ENCODE data around the gene PDXK. TPM values are rescaled to one million over a fixed set of nuclear protein-coding genes. Genes with fewer than 3 reads are reported as not detected.
"Not testable (repeated sequence)": the region's sequence is repeated elsewhere in the genome, so short reads cannot be mapped to it uniquely, and the experiment has no call there.

Gene PDXK
- total RNA-seq, 6 experiments from 2014 or later: 52.9 to 87.5 (median 58.9) TPM

- peaks cover 0 to 41% (median 14%) of the 10 kb centered on the region in 4 donors for H3K36me3 ChIP-seq
- no peaks in the 10 kb centered on the region for H3K27me3 ChIP-seq
- H3K4me1 ChIP-seq: peaks cover 0 to 9% (median 0%) of the 10 kb centered on the region in 4 donors
- DNase-seq (no peak), ATAC-seq (peak in 2 of 4 donors; percentile 38 to 69)
- intact Hi-C loops (cut with DNase I): no loop called here
- H3K27ac ChIP-seq: no peak overlapping the region
- TF ChIP-seq, protein P1, sequence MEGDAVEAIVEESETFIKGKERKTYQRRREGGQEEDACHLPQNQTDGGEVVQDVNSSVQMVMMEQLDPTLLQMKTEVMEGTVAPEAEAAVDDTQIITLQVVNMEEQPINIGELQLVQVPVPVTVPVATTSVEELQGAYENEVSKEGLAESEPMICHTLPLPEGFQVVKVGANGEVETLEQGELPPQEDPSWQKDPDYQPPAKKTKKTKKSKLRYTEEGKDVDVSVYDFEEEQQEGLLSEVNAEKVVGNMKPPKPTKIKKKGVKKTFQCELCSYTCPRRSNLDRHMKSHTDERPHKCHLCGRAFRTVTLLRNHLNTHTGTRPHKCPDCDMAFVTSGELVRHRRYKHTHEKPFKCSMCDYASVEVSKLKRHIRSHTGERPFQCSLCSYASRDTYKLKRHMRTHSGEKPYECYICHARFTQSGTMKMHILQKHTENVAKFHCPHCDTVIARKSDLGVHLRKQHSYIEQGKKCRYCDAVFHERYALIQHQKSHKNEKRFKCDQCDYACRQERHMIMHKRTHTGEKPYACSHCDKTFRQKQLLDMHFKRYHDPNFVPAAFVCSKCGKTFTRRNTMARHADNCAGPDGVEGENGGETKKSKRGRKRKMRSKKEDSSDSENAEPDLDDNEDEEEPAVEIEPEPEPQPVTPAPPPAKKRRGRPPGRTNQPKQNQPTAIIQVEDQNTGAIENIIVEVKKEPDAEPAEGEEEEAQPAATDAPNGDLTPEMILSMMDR (IDR thresholded peaks at IDR 0.05): no peak
- TF ChIP-seq POLR2A (IDR thresholded peaks at IDR 0.05): no peak
- 41% methylated on average over 10 of the region's 12 CpGs for WGBS (ENCODE audit: insufficient coverage, low coverage, low lambda C conversion rate, missing lambda C conversion rate)
- H3K4me3 ChIP-seq: no peak overlapping the region
- H3K9me3 ChIP-seq: no peaks in the 10 kb centered on the region
Measured at GRCh38 chr21:43679951-43680350, 39.0 kb upstream of the PDXK start.

GRCh38 chr21:43680421-43680820, 38.5 kb upstream of the PDXK start:
- intact Hi-C loops (cut with DNase I); ATAC-seq; H3K4me1 ChIP-seq; H3K9me3 ChIP-seq; H3K27ac ChIP-seq; H3K27me3 ChIP-seq; H3K4me3 ChIP-seq; DNase-seq: not testable (repeated sequence)
- peaks cover 0 to 42% (median 16%) of the 10 kb centered on the region in 4 donors for H3K36me3 ChIP-seq
- WGBS (ENCODE audit: insufficient coverage, low coverage, low lambda C conversion rate, missing lambda C conversion rate): no CpG with 5 or more reads among the region's 6 CpGs

DNA sequence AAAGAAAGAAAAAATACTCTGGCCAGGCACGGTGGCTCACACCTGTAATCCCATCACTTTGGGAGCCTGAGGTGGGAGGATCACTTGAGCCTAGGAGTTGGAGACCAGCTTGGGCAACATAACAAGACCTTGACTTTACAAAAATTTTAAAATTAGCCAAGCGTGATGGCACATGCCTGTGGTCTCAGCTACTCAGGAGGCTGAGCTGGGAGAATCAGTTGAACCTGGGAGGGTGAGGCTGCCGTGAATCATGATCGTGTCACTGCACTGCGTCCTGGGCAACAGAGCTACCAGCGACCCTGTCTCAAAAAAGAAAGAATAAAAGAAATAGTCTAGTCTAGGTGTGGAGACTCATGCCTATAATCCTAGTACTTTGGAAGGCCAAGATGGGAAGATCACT, 37.3 kb upstream of the PDXK start:
- no peak overlapping the region for H3K4me3 ChIP-seq
- no peak for ATAC-seq
- TF ChIP-seq, protein P1 (IDR thresholded peaks at IDR 0.05): no peak
- H3K4me1 ChIP-seq: peaks cover 0 to 9% (median 0%) of the 10 kb centered on the region in 4 donors
- no peak overlapping the region for H3K27ac ChIP-seq
- no peaks in the 10 kb centered on the region for H3K27me3 ChIP-seq
- H3K9me3 ChIP-seq: no peaks in the 10 kb centered on the region
- DNase-seq: no peak
- 100% methylated on average over 6 of the region's 6 CpGs for WGBS (ENCODE audit: insufficient coverage, low coverage, low lambda C conversion rate, missing lambda C conversion rate)
- intact Hi-C loops (cut with DNase I): no loop called here
- H3K36me3 ChIP-seq: peaks cover 0 to 42% (median 18%) of the 10 kb centered on the region in 4 donors

DNA sequence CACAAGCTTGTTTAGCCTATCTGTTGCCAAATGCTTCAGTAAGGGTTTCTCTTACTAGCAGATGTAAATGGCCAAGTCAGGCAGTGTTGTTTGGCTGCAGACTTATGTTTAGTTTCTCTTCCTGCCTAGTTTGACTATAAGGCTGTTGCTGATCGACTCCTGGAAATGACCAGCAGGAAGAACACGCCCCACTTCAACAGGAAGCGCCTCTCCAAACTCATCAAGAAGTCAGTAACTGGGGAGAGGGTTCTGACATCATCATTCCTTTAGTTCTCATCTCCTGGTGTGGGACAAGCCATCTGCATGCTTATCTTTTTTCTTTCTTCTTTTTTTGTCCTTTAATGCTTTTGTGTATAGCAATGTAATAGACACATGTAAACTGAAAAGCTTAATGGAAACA, 34.5 kb upstream of the PDXK start:
- Histone ChIP-seq H3K27me3 (no peaks in the 10 kb centered on the region), H3K9me3 (no peaks in the 10 kb centered on the region), H3K4me1 (peaks cover 0 to 9% (median 0%) of the 10 kb centered on the region in 4 donors), H3K36me3 (peaks cover 0 to 58% (median 21%) of the 10 kb centered on the region in 4 donors), H3K4me3 (no peak overlapping the region), H3K27ac (no peak overlapping the region)
- ATAC-seq: peak; percentile 34 to 68 (median 54)
- intact Hi-C loops (cut with DNase I): no loop called here
- WGBS (ENCODE audit: insufficient coverage, low coverage, low lambda C conversion rate, missing lambda C conversion rate): 75% methylated on average over 2 of the region's 3 CpGs
- TF ChIP-seq POLR2A (IDR thresholded peaks at IDR 0.05): no peak
- TF ChIP-seq, protein P1 (IDR thresholded peaks at IDR 0.05): no peak
- no peak for DNase-seq

GRCh38 chr21:43686811-43687565, 31.9 kb upstream of the PDXK start:
- Histone ChIP-seq H3K9me3 (no peaks in the 10 kb centered on the region), H3K27me3 (no peaks in the 10 kb centered on the region), H3K36me3 (peaks cover 0 to 72% (median 21%) of the 10 kb centered on the region in 4 donors), H3K4me1 (no peaks in the 10 kb centered on the region), H3K4me3 (no peak overlapping the region), H3K27ac (no peak overlapping the region)
- DNase-seq: no peak
- WGBS (ENCODE audit: insufficient coverage, low coverage, low lambda C conversion rate, missing lambda C conversion rate): 87% methylated on average over 12 of the region's 21 CpGs
- no peak for ATAC-seq
- TF ChIP-seq, protein P1 (IDR thresholded peaks at IDR 0.05): no peak
- TF ChIP-seq POLR2A (IDR thresholded peaks at IDR 0.05): no peak
- intact Hi-C loops (cut with DNase I): no loop called here
